OCI-LY1 (cell line): Measurements from ENCODE around the gene KCNK17.

ENCODE experiments used
- EZH2 ChIP-seq: fragments of 200-600 bp; sonication (generic), shearing (Covaris generic); IDR thresholded peaks from 2 replicates; pipeline ENCODE4 v1.8.0; 2017; ENCODE audit warnings: borderline replicate concordance, mixed run types, mild to moderate bottlenecking, antibody characterized with exemption, low read length, moderate library complexity, mixed read lengths
- TF ChIP-seq, protein P1 (sequence below): fragments of 200-600 bp; sonication (generic), shearing (Covaris generic); IDR thresholded peaks from 2 replicates; pipeline ENCODE4 v1.5.1; 2017; ENCODE audit warnings: mild to moderate bottlenecking, antibody characterized with exemption, low read length, moderate library complexity, mixed read lengths

DNA sequence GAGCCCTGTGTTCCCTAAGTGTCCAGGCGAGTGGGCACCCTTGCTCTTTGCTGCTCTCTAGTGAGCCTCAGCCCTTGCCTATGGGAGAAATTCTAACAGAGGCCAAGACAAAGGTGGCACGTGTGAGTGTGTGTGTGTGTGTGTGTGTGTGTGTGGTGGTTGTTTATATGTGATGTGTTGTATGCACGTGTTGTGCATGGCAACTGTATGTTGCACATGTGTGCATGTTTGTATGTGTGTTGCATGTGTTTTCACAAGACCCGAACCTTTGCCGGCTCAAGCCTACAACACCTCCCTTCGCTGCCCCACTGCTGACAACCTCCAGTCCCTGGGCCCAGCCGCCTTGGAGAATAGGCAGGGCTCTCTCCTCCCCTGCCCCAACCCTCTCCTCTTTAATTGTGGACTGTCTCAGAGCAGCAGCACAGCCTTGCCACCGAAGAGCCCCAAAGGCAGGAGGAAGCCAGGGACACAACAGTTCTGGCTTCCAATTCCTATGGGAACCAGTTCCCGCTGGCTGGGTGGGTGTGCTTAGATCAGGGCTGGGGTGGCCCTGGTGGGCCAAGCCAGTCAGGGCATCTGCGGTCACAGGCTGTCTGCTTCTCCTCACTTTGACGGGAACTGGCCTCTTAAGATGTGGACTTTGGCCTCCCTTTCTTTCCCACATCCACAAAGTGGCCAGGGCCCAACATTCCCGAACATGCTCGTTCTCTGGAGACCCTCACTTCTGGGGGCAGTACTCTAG lies 5.6 kb upstream of the KCNK17 start:
- TF ChIP-seq, protein P1, sequence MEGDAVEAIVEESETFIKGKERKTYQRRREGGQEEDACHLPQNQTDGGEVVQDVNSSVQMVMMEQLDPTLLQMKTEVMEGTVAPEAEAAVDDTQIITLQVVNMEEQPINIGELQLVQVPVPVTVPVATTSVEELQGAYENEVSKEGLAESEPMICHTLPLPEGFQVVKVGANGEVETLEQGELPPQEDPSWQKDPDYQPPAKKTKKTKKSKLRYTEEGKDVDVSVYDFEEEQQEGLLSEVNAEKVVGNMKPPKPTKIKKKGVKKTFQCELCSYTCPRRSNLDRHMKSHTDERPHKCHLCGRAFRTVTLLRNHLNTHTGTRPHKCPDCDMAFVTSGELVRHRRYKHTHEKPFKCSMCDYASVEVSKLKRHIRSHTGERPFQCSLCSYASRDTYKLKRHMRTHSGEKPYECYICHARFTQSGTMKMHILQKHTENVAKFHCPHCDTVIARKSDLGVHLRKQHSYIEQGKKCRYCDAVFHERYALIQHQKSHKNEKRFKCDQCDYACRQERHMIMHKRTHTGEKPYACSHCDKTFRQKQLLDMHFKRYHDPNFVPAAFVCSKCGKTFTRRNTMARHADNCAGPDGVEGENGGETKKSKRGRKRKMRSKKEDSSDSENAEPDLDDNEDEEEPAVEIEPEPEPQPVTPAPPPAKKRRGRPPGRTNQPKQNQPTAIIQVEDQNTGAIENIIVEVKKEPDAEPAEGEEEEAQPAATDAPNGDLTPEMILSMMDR, result no peak
- no peak for TF ChIP-seq EZH2
